ENCODE measurements around the gene CDH5.

The CDH5 gene

GRCh38 chr16:66334853-66335574 is 31.5 kb upstream of the CDH5 start:
- TF ChIP-seq TAF1 (IDR thresholded peaks at IDR 0.05; ENCODE audit: borderline replicate concordance, insufficient read depth, low read length) (no peak), SIN3A (IDR thresholded peaks at IDR 0.05; ENCODE audit: borderline replicate concordance, insufficient read depth, low read length) (no peak), REST (IDR thresholded peaks at IDR 0.05; ENCODE audit: insufficient read depth in 1 of 2, low read depth in 2 of 2, low read length in 2 of 2) (no peak)

- TF ChIP-seq FOXP2 (optimal IDR thresholded peaks at IDR 0.05; ENCODE audit: borderline replicate concordance, extremely low read depth, extremely low read length, insufficient read depth) = no peak
- TF ChIP-seq TAF1 (IDR thresholded peaks at IDR 0.05; ENCODE audit: borderline replicate concordance, insufficient read depth, low read length) = no peak
- TF ChIP-seq SIN3A (IDR thresholded peaks at IDR 0.05; ENCODE audit: borderline replicate concordance, insufficient read depth, low read length) = 0 out of 2 replicates have a peak, but pooled peaks have one; percentile 16
Measured at GRCh38 chr16:66335704-66336329, 30.7 kb upstream of the CDH5 start.

GRCh38 chr16:66337463-66338188 is 28.9 kb upstream of the CDH5 start:
- no peak for TF ChIP-seq TAF1 (IDR thresholded peaks at IDR 0.05; ENCODE audit: borderline replicate concordance, insufficient read depth, low read length)

GRCh38 chr16:66342294-66342900 is 24.1 kb upstream of the CDH5 start:
- TF ChIP-seq POLR2AphosphoS5 (IDR thresholded peaks at IDR 0.05; ENCODE audit: low read depth, low read length) (no peak), FOXP2 (optimal IDR thresholded peaks at IDR 0.05; ENCODE audit: borderline replicate concordance, extremely low read depth, extremely low read length, insufficient read depth) (no peak), REST (IDR thresholded peaks at IDR 0.05; ENCODE audit: insufficient read depth in 1 of 2, low read depth in 2 of 2, low read length in 2 of 2) (no peak), TAF1 (IDR thresholded peaks at IDR 0.05; ENCODE audit: borderline replicate concordance, insufficient read depth, low read length) (no peak)

- TF ChIP-seq SIN3A (IDR thresholded peaks at IDR 0.05; ENCODE audit: borderline replicate concordance, insufficient read depth, low read length) (no peak), POLR2AphosphoS5 (IDR thresholded peaks at IDR 0.05; ENCODE audit: low read depth, low read length) (no peak), FOXP2 (optimal IDR thresholded peaks at IDR 0.05; ENCODE audit: borderline replicate concordance, extremely low read depth, extremely low read length, insufficient read depth) (no peak), REST (IDR thresholded peaks at IDR 0.05; ENCODE audit: insufficient read depth in 1 of 2, low read depth in 2 of 2, low read length in 2 of 2) (no peak), TAF1 (IDR thresholded peaks at IDR 0.05; ENCODE audit: borderline replicate concordance, insufficient read depth, low read length) (no peak)
Measured at GRCh38 chr16:66344533-66345145, 21.9 kb upstream of the CDH5 start.

Measured in PFSK-1 (cell line).